ENCODE results near the gene MED7. TPM values are rescaled to one million over a fixed set of nuclear protein-coding genes. Genes with fewer than 3 reads are reported as not detected.

The MED7 gene
- total and polyA plus RNA-seq, 9 of the 15 experiments (the other 6 are each of a cell fraction or from before 2014, with no cell fraction given) = 4.5 to 38.7 (median 12.2) TPM

DNA sequence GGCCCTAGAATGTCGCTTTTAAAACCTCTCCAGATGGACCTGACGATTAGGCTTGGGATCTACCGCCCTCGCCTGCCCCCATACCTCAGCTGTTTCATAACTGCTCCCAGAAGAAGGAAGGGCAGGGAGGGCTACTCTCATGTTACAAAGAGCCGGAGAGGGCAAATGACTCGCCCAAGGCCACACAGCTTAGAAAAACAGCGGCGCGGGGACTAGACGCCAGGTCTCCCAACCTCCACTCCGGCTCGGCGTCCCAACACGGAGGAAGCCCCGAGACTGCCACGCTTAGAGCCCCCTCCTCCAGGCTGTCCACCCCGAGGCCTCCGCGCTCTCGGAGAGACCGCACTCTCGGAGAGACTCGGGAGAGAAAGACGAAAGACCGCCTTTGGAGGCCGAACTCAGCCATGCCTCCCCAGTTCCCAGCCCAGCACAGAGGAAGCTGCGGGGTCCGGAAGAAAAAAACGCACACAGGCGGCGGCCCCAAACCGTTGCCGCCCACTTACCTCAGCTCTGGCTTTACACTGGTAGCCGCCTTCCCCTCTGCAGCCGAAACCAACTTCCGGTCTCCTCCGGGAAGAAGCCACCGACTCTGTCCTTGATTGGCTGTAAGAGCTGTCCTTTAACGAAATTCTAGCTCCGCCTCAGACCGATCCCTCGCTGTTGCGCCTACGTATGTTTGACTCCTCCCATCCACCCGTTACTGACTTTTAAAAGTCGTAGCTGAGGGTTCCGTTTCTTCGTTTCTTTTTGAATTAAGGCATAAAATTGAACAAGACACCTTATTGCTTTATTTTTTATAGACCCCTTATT lies at the start of gene MED7 (continued):
- TF ChIP-seq, protein P1, sequence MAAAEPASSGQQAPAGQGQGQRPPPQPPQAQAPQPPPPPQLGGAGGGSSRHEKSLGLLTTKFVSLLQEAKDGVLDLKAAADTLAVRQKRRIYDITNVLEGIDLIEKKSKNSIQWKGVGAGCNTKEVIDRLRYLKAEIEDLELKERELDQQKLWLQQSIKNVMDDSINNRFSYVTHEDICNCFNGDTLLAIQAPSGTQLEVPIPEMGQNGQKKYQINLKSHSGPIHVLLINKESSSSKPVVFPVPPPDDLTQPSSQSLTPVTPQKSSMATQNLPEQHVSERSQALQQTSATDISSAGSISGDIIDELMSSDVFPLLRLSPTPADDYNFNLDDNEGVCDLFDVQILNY (CRISPR knock-in tag; IDR thresholded peaks at IDR 0.05) = 0 out of 2 replicates have a peak, but pooled peaks have one; percentile 35
- TF ChIP-seq, protein P2, sequence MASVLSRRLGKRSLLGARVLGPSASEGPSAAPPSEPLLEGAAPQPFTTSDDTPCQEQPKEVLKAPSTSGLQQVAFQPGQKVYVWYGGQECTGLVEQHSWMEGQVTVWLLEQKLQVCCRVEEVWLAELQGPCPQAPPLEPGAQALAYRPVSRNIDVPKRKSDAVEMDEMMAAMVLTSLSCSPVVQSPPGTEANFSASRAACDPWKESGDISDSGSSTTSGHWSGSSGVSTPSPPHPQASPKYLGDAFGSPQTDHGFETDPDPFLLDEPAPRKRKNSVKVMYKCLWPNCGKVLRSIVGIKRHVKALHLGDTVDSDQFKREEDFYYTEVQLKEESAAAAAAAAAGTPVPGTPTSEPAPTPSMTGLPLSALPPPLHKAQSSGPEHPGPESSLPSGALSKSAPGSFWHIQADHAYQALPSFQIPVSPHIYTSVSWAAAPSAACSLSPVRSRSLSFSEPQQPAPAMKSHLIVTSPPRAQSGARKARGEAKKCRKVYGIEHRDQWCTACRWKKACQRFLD (CRISPR knock-in tag; IDR thresholded peaks at IDR 0.05) = no peak; the same call in 1 of the 2 replicates
- TF ChIP-seq ZZZ3 (IDR thresholded peaks at IDR 0.05) (no peak), GATAD2B (IDR thresholded peaks at IDR 0.05; ENCODE audit: borderline replicate concordance) (no peak), HDAC6 (IDR thresholded peaks at IDR 0.05; ENCODE audit: low read depth, low read length) (no peak), NEUROD1 (IDR thresholded peaks at IDR 0.05; ENCODE audit: borderline replicate concordance, low read depth, low read length, partially characterized antibody) (peak; percentile 8), ETV6 (IDR thresholded peaks at IDR 0.05; ENCODE audit: borderline replicate concordance in 1 of 2, low read depth in 2 of 2, low read length in 1 of 2) (no peak), ETV6 (CRISPR knock-in tag; IDR thresholded peaks at IDR 0.05; ENCODE audit: borderline replicate concordance) (no peak), PRMT5 (CRISPR knock-in tag; IDR thresholded peaks at IDR 0.05) (no peak), ZNF23 (CRISPR knock-in tag; IDR thresholded peaks at IDR 0.05) (no peak), JUND (IDR thresholded peaks at IDR 0.05; ENCODE audit: borderline replicate concordance, low read depth, low read length) (no peak), JUND (tag; IDR thresholded peaks at IDR 0.05; ENCODE audit: borderline replicate concordance, low read depth, low read length) (peak; percentile 25; the same call in 1 of the 3 replicates), TAL1 (IDR thresholded peaks at IDR 0.05) (no peak)
- TF ChIP-seq, protein P3, sequence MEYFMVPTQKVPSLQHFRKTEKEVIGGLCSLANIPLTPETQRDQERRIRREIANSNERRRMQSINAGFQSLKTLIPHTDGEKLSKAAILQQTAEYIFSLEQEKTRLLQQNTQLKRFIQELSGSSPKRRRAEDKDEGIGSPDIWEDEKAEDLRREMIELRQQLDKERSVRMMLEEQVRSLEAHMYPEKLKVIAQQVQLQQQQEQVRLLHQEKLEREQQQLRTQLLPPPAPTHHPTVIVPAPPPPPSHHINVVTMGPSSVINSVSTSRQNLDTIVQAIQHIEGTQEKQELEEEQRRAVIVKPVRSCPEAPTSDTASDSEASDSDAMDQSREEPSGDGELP (CRISPR knock-in tag; IDR thresholded peaks at IDR 0.05; ENCODE audit: borderline replicate concordance) = peak; percentile 89
- TF ChIP-seq, protein P4, sequence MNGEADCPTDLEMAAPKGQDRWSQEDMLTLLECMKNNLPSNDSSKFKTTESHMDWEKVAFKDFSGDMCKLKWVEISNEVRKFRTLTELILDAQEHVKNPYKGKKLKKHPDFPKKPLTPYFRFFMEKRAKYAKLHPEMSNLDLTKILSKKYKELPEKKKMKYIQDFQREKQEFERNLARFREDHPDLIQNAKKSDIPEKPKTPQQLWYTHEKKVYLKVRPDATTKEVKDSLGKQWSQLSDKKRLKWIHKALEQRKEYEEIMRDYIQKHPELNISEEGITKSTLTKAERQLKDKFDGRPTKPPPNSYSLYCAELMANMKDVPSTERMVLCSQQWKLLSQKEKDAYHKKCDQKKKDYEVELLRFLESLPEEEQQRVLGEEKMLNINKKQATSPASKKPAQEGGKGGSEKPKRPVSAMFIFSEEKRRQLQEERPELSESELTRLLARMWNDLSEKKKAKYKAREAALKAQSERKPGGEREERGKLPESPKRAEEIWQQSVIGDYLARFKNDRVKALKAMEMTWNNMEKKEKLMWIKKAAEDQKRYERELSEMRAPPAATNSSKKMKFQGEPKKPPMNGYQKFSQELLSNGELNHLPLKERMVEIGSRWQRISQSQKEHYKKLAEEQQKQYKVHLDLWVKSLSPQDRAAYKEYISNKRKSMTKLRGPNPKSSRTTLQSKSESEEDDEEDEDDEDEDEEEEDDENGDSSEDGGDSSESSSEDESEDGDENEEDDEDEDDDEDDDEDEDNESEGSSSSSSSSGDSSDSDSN (IDR thresholded peaks at IDR 0.05; ENCODE audit: borderline replicate concordance in 1 of 2, low read depth in 2 of 2, low read length in 2 of 2) = 0 out of 4 replicates have a peak, but pooled peaks of 1 of the 2 experiments have one; percentile 49
- TF ChIP-seq, protein P5, sequence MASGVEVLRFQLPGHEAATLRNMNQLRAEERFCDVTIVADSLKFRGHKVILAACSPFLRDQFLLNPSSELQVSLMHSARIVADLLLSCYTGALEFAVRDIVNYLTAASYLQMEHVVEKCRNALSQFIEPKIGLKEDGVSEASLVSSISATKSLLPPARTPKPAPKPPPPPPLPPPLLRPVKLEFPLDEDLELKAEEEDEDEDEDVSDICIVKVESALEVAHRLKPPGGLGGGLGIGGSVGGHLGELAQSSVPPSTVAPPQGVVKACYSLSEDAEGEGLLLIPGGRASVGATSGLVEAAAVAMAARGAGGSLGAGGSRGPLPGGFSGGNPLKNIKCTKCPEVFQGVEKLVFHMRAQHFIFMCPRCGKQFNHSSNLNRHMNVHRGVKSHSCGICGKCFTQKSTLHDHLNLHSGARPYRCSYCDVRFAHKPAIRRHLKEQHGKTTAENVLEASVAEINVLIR (CRISPR knock-in tag; IDR thresholded peaks at IDR 0.05) = no peak; the same call in 1 of the 2 replicates
- TF ChIP-seq, protein P6, sequence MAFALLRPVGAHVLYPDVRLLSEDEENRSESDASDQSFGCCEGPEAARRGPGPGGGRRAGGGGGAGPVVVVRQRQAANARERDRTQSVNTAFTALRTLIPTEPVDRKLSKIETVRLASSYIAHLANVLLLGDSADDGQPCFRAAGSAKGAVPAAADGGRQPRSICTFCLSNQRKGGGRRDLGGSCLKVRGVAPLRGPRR (CRISPR knock-in tag; IDR thresholded peaks at IDR 0.05) = no peak
- TF ChIP-seq, protein P7, sequence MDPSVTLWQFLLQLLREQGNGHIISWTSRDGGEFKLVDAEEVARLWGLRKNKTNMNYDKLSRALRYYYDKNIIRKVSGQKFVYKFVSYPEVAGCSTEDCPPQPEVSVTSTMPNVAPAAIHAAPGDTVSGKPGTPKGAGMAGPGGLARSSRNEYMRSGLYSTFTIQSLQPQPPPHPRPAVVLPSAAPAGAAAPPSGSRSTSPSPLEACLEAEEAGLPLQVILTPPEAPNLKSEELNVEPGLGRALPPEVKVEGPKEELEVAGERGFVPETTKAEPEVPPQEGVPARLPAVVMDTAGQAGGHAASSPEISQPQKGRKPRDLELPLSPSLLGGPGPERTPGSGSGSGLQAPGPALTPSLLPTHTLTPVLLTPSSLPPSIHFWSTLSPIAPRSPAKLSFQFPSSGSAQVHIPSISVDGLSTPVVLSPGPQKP (CRISPR knock-in tag; IDR thresholded peaks at IDR 0.05) = no peak
